GM12873 (cell line): ENCODE data around the gene ZFTA.

Source experiments
- TF ChIP-seq, protein P1 (sequence below): IDR thresholded peaks from 2 replicates; pipeline ENCODE4 v1.5.1; 2012; ENCODE audit warnings: low read depth, mild to moderate bottlenecking, moderate library complexity, low read length, control low read depth; ENCODE audit not compliant: insufficient read depth; ENCODE audit errors: missing control alignments

The ZFTA gene

GRCh38 chr11:63765688-63766241 is 2.8 kb downstream of the ZFTA start:
- TF ChIP-seq, protein P1, sequence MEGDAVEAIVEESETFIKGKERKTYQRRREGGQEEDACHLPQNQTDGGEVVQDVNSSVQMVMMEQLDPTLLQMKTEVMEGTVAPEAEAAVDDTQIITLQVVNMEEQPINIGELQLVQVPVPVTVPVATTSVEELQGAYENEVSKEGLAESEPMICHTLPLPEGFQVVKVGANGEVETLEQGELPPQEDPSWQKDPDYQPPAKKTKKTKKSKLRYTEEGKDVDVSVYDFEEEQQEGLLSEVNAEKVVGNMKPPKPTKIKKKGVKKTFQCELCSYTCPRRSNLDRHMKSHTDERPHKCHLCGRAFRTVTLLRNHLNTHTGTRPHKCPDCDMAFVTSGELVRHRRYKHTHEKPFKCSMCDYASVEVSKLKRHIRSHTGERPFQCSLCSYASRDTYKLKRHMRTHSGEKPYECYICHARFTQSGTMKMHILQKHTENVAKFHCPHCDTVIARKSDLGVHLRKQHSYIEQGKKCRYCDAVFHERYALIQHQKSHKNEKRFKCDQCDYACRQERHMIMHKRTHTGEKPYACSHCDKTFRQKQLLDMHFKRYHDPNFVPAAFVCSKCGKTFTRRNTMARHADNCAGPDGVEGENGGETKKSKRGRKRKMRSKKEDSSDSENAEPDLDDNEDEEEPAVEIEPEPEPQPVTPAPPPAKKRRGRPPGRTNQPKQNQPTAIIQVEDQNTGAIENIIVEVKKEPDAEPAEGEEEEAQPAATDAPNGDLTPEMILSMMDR, result no peak

DNA sequence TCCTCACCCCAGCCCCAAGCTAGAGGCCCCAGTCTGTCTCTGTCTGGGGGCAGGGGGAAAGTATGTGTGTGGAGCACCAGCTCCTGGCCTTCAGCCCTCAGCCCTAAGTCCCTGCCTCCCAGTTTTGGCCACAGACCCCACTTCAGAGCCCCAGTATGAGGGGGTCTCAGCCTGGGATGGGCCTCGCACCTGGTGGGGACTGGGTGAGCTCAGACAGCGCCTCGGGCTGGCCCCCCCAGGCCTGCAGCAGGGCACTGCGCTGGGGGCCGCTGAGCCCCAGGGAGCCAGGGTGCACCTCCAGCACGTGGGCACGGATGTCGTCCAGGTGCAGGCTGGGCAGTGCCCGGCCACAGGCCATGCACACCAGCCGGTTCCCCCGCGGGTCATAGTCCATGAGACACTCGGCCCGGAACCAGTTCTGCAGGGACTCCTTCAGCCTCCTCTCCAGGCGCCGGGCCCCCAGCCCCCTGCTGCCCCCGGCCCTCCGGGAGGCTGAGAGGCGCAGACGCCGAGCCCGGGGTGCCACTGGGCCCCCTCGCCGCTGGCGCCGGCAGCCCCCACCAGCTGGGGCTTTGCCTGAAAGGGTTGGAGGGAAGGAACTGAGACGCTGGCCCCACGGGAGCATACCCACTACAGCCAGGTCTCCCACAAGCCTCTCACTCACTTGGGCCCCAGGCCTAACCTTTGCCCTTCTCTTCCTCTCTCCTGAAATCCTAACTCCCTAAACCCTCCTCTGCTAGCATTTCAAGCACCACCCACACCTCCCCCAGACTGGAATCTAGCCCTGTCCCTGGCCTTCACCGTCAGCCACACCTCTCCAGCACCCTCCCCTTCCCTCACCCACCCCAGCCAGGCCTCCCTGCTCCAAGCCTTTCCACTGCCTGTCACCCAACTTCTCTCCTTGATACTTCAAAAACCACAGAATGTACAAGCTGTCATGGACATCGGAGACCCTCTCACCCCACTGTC is 3.6 kb downstream of the ZFTA start:
- TF ChIP-seq, protein P1, result no peak

GRCh38 chr11:63764340-63764678 is 4.3 kb downstream of the ZFTA start:
- TF ChIP-seq, protein P1, result no peak

- TF ChIP-seq, protein P1, result no peak
Measured at GRCh38 chr11:63763496-63764339, 4.9 kb downstream of the ZFTA start.

GRCh38 chr11:63762654-63763495 is 5.7 kb downstream of the ZFTA start:
- TF ChIP-seq, protein P1, result no peak

DNA sequence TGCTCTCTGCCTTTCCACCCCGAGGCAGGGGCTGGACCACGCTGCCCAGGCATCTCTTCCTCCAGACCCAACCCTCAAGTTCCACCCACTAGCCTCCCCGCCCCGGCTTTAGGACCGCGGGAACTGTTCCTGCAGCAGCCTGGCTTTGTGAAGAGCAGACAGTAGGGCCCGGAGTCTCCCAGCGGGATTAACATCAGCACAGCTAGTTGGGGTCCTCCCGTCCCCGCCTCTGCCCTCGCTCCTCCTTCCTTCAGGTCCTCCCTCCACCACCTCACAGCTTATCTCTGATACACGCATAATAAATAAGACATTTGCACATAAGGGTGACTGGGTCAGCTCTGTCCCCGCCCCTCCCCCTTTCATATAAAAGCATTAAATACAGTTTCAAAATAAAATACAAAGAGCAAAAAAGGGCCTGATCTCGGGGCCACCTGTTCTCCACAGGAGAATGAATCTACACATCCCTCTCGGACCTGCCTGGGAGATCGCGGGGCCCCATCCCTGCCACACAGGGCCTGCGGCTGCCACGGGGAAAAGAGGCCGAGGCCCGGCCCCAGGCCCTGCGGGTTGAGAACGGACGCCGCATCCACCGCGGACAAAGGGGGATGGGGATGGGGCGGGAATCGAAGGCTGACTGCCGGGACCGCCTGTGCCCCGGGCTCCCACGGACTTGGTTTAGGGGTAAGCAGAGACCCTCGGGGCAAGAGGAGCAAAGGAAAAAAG is 6.5 kb downstream of the ZFTA start:
- TF ChIP-seq, protein P1, result no peak
